Measurements from ENCODE around the gene DDX51.
"Not testable (repeated sequence)": the region's sequence is repeated elsewhere in the genome, so short reads cannot be mapped to it uniquely, and the experiment has no call there.

Gene DDX51

GRCh38 chr12:132139912-132140311 lies 4.2 kb downstream of the DDX51 start:
- Histone ChIP-seq H3K4me2 (ENCODE audit: low read length) (no peak overlapping the region), H3K4me1 (ENCODE audit: control insufficient read depth, insufficient read depth, low read length) (peaks cover 12% of the 10 kb centered on the region), H3K9ac (ENCODE audit: low read depth, low read length) (no peak overlapping the region), H3K9me3 (replicated peaks; ENCODE audit: low read length) (no peaks in the 10 kb centered on the region), H3K4me3 (ENCODE audit: low read length) (no peak overlapping the region), H3K27me3 (ENCODE audit: control insufficient read depth, insufficient read depth, low read length) (no peaks in the 10 kb centered on the region), H3K36me3 (ENCODE audit: insufficient read depth, low read length) (peaks cover 35% of the 10 kb centered on the region)

GRCh38 chr12:132138941-132139871 lies 4.9 kb downstream of the DDX51 start:
- H3K27me3 ChIP-seq (ENCODE audit: control insufficient read depth, insufficient read depth, low read length): no peaks in the 10 kb centered on the region
- peaks cover 11% of the 10 kb centered on the region for H3K4me1 ChIP-seq (ENCODE audit: control insufficient read depth, insufficient read depth, low read length)
- peaks cover 35% of the 10 kb centered on the region for H3K36me3 ChIP-seq (ENCODE audit: insufficient read depth, low read length)
- H3K4me3 ChIP-seq (ENCODE audit: low read length): no peak overlapping the region
- no peaks in the 10 kb centered on the region for H3K9me3 ChIP-seq (replicated peaks; ENCODE audit: low read length)
- no peak overlapping the region for H3K4me2 ChIP-seq (ENCODE audit: low read length)
- no peak overlapping the region for H3K9ac ChIP-seq (ENCODE audit: low read depth, low read length)

- Histone ChIP-seq H3K9ac (ENCODE audit: low read depth, low read length) (no peak overlapping the region), H3K9me3 (replicated peaks; ENCODE audit: low read length) (no peaks in the 10 kb centered on the region), H3K27me3 (ENCODE audit: control insufficient read depth, insufficient read depth, low read length) (no peaks in the 10 kb centered on the region), H3K4me2 (ENCODE audit: low read length) (no peak overlapping the region), H3K4me3 (ENCODE audit: low read length) (no peak overlapping the region), H3K4me1 (ENCODE audit: control insufficient read depth, insufficient read depth, low read length) (peaks cover 2% of the 10 kb centered on the region), H3K36me3 (ENCODE audit: insufficient read depth, low read length) (peaks cover 35% of the 10 kb centered on the region)
These were observed 6.5 kb downstream of the DDX51 start for GRCh38 chr12:132137483-132138125.

- peaks cover 32% of the 10 kb centered on the region for H3K36me3 ChIP-seq (ENCODE audit: insufficient read depth, low read length)
- not testable (repeated sequence) for H3K4me1 ChIP-seq (ENCODE audit: control insufficient read depth, insufficient read depth, low read length); H3K4me3 ChIP-seq (ENCODE audit: low read length); H3K9me3 ChIP-seq (replicated peaks; ENCODE audit: low read length); H3K9ac ChIP-seq (ENCODE audit: low read depth, low read length); H3K4me2 ChIP-seq (ENCODE audit: low read length); H3K27me3 ChIP-seq (ENCODE audit: control insufficient read depth, insufficient read depth, low read length)
These were observed 7.9 kb downstream of the DDX51 start for GRCh38 chr12:132136226-132136625.

GRCh38 chr12:132134653-132135183 lies 9.4 kb downstream of the DDX51 start:
- not testable (repeated sequence) for H3K4me3 ChIP-seq (ENCODE audit: low read length); H3K9me3 ChIP-seq (replicated peaks; ENCODE audit: low read length); H3K27me3 ChIP-seq (ENCODE audit: control insufficient read depth, insufficient read depth, low read length); H3K4me1 ChIP-seq (ENCODE audit: control insufficient read depth, insufficient read depth, low read length); H3K9ac ChIP-seq (ENCODE audit: low read depth, low read length); H3K4me2 ChIP-seq (ENCODE audit: low read length)
- peaks cover 17% of the 10 kb centered on the region for H3K36me3 ChIP-seq (ENCODE audit: insufficient read depth, low read length)

GRCh38 chr12:132133952-132134652 lies 10.0 kb downstream of the DDX51 start:
- Histone ChIP-seq H3K4me1 (ENCODE audit: control insufficient read depth, insufficient read depth, low read length) (no peaks in the 10 kb centered on the region), H3K9me3 (replicated peaks; ENCODE audit: low read length) (no peaks in the 10 kb centered on the region), H3K4me3 (ENCODE audit: low read length) (no peak overlapping the region), H3K27me3 (ENCODE audit: control insufficient read depth, insufficient read depth, low read length) (no peaks in the 10 kb centered on the region), H3K36me3 (ENCODE audit: insufficient read depth, low read length) (peaks cover 15% of the 10 kb centered on the region), H3K4me2 (ENCODE audit: low read length) (no peak overlapping the region), H3K9ac (ENCODE audit: low read depth, low read length) (no peak overlapping the region)

- H3K36me3 ChIP-seq (ENCODE audit: insufficient read depth, low read length): peaks cover 23% of the 10 kb centered on the region
- no peaks in the 10 kb centered on the region for H3K9me3 ChIP-seq (replicated peaks; ENCODE audit: low read length)
- no peaks in the 10 kb centered on the region for H3K27me3 ChIP-seq (ENCODE audit: control insufficient read depth, insufficient read depth, low read length)
- no peaks in the 10 kb centered on the region for H3K4me1 ChIP-seq (ENCODE audit: control insufficient read depth, insufficient read depth, low read length)
- no peak overlapping the region for H3K4me3 ChIP-seq (ENCODE audit: low read length)
- no peak overlapping the region for H3K9ac ChIP-seq (ENCODE audit: low read depth, low read length)
- H3K4me2 ChIP-seq (ENCODE audit: low read length): no peak overlapping the region
These were observed 11.3 kb downstream of the DDX51 start for GRCh38 chr12:132132609-132133430.

- H3K4me3 ChIP-seq (ENCODE audit: low read length): no peak overlapping the region
- H3K9ac ChIP-seq (ENCODE audit: low read depth, low read length): no peak overlapping the region
- H3K27me3 ChIP-seq (ENCODE audit: control insufficient read depth, insufficient read depth, low read length): no peaks in the 10 kb centered on the region
- no peak overlapping the region for H3K4me2 ChIP-seq (ENCODE audit: low read length)
- H3K36me3 ChIP-seq (ENCODE audit: insufficient read depth, low read length): peaks cover 31% of the 10 kb centered on the region
- H3K4me1 ChIP-seq (ENCODE audit: control insufficient read depth, insufficient read depth, low read length): no peaks in the 10 kb centered on the region
- no peaks in the 10 kb centered on the region for H3K9me3 ChIP-seq (replicated peaks; ENCODE audit: low read length)
These were observed 12.2 kb downstream of the DDX51 start for GRCh38 chr12:132131952-132132351.

GRCh38 chr12:132131229-132131628 lies 12.9 kb downstream of the DDX51 start:
- H3K4me2 ChIP-seq (ENCODE audit: low read length): no peak overlapping the region
- H3K9me3 ChIP-seq (replicated peaks; ENCODE audit: low read length): no peaks in the 10 kb centered on the region
- H3K27me3 ChIP-seq (ENCODE audit: control insufficient read depth, insufficient read depth, low read length): no peaks in the 10 kb centered on the region
- H3K9ac ChIP-seq (ENCODE audit: low read depth, low read length): no peak overlapping the region
- no peaks in the 10 kb centered on the region for H3K4me1 ChIP-seq (ENCODE audit: control insufficient read depth, insufficient read depth, low read length)
- H3K4me3 ChIP-seq (ENCODE audit: low read length): no peak overlapping the region
- H3K36me3 ChIP-seq (ENCODE audit: insufficient read depth, low read length): peaks cover 39% of the 10 kb centered on the region

GRCh38 chr12:132130690-132131089 lies 13.4 kb downstream of the DDX51 start:
- Histone ChIP-seq H3K36me3 (ENCODE audit: insufficient read depth, low read length) (peaks cover 44% of the 10 kb centered on the region), H3K4me2 (ENCODE audit: low read length) (no peak overlapping the region), H3K27me3 (ENCODE audit: control insufficient read depth, insufficient read depth, low read length) (no peaks in the 10 kb centered on the region), H3K4me1 (ENCODE audit: control insufficient read depth, insufficient read depth, low read length) (no peaks in the 10 kb centered on the region), H3K4me3 (ENCODE audit: low read length) (no peak overlapping the region), H3K9ac (ENCODE audit: low read depth, low read length) (no peak overlapping the region), H3K9me3 (replicated peaks; ENCODE audit: low read length) (no peaks in the 10 kb centered on the region)

- H3K36me3 ChIP-seq (ENCODE audit: insufficient read depth, low read length): peaks cover 60% of the 10 kb centered on the region
These were observed 15.1 kb downstream of the DDX51 start for GRCh38 chr12:132129007-132129406.

More at GRCh38 chr12:132129007-132129406, 15.1 kb downstream of the DDX51 start:
- Histone ChIP-seq H3K9ac (ENCODE audit: low read depth, low read length) (no peak overlapping the region), H3K4me2 (ENCODE audit: low read length) (no peak overlapping the region), H3K27me3 (ENCODE audit: control insufficient read depth, insufficient read depth, low read length) (no peaks in the 10 kb centered on the region), H3K4me1 (ENCODE audit: control insufficient read depth, insufficient read depth, low read length) (no peaks in the 10 kb centered on the region), H3K9me3 (replicated peaks; ENCODE audit: low read length) (no peaks in the 10 kb centered on the region), H3K4me3 (ENCODE audit: low read length) (no peak overlapping the region)

All from skeletal muscle satellite cell (primary cell).